ENCODE data around the gene CX3CR1. TPM values are rescaled to one million over a fixed set of nuclear protein-coding genes. Genes with fewer than 3 reads are reported as not detected.
"Not testable (repeated sequence)": the region's sequence is repeated elsewhere in the genome, so short reads cannot be mapped to it uniquely, and the experiment has no call there.

Gene CX3CR1
- total RNA-seq, 4 donors from 2014 or later = 1.1 to 7.6 (median 2.1) TPM; not detected in 1

DNA sequence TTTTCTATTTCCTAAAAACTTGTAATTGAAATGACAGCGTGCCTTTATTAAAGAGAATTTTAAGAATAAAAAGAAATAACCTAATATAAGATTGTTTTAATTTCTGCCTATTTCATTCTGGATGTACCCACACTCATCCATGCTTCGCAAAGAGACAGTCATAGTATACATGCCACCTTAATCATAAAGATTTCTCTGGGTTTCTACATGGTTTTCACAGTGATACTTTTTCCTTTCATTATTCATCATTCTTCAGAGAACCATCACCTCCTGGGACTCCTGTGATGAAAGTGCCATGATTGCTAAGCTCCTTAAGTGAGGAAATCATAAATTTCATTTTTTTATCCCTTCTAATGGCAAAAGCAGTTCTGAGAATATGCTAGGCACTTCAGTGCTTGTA, 45.4 kb upstream of the CX3CR1 start:
- Histone ChIP-seq H3K27me3 (no peaks in the 10 kb centered on the region), H3K27ac (no peak overlapping the region), H3K4me1 (no peaks in the 10 kb centered on the region), H3K9me3 (no peaks in the 10 kb centered on the region), H3K4me3 (no peak overlapping the region), H3K36me3 (no peaks in the 10 kb centered on the region)
- DNase-seq = no peak
- intact Hi-C loops (cut with DNase I; ENCODE audit: low total_unique reads) = no loop called here
- TF ChIP-seq, protein P1, sequence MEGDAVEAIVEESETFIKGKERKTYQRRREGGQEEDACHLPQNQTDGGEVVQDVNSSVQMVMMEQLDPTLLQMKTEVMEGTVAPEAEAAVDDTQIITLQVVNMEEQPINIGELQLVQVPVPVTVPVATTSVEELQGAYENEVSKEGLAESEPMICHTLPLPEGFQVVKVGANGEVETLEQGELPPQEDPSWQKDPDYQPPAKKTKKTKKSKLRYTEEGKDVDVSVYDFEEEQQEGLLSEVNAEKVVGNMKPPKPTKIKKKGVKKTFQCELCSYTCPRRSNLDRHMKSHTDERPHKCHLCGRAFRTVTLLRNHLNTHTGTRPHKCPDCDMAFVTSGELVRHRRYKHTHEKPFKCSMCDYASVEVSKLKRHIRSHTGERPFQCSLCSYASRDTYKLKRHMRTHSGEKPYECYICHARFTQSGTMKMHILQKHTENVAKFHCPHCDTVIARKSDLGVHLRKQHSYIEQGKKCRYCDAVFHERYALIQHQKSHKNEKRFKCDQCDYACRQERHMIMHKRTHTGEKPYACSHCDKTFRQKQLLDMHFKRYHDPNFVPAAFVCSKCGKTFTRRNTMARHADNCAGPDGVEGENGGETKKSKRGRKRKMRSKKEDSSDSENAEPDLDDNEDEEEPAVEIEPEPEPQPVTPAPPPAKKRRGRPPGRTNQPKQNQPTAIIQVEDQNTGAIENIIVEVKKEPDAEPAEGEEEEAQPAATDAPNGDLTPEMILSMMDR (IDR thresholded peaks at IDR 0.05) = no peak
- no peak for TF ChIP-seq POLR2A (IDR thresholded peaks at IDR 0.05)

DNA sequence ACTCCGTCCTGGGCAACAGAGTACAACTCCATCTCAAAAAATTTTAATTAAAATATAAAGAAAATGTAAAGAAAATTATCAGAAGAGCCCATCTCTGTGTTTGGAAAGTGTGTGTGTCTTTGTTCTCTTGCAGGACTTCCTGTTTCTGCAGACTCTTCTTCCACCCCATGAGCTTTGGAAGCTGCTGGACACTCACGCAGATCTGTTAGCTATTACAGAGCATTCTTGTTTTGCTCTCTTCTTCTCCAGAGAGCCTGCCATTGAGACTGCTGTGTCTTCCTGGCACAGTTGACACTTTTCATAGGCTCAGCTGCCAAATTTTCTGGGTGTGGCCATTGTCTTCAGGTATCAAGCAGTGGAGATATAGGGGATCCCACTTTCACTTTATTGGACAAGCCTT, 43.7 kb upstream of the CX3CR1 start:
- H3K4me3 ChIP-seq = no peak overlapping the region
- TF ChIP-seq, protein P1 (IDR thresholded peaks at IDR 0.05) = no peak
- TF ChIP-seq POLR2A (IDR thresholded peaks at IDR 0.05) = no peak
- no peaks in the 10 kb centered on the region for H3K27me3 ChIP-seq
- H3K36me3 ChIP-seq = no peaks in the 10 kb centered on the region
- H3K4me1 ChIP-seq = no peaks in the 10 kb centered on the region
- intact Hi-C loops (cut with DNase I; ENCODE audit: low total_unique reads) = no loop called here
- H3K27ac ChIP-seq = no peak overlapping the region
- H3K9me3 ChIP-seq = no peaks in the 10 kb centered on the region
- DNase-seq = no peak

DNA sequence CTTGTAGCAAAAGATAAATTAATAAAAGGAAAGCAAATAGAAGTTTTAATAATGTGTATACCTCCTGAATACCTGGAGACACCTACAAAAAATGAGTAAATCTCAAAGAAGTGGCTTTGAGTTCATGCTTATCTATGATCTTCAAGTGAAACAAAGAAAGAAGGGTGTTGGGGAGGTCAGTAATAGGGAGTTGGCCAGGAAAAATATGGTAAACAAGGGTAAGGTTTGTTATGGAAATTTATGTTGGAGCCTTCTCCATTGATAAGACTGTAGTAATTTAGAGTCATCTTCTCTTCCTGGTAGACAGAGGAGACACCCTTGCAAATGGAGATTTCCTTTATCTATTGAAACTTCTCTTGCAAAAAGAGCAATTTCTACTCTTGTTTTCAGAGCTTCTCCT, 43.1 kb upstream of the CX3CR1 start:
- TF ChIP-seq POLR2A (IDR thresholded peaks at IDR 0.05) = no peak
- TF ChIP-seq, protein P1 (IDR thresholded peaks at IDR 0.05) = no peak
- Histone ChIP-seq H3K9me3 (no peaks in the 10 kb centered on the region), H3K27ac (no peak overlapping the region), H3K4me1 (no peaks in the 10 kb centered on the region), H3K4me3 (no peak overlapping the region), H3K27me3 (no peaks in the 10 kb centered on the region), H3K36me3 (no peaks in the 10 kb centered on the region)
- DNase-seq = no peak
- intact Hi-C loops (cut with DNase I; ENCODE audit: low total_unique reads) = no loop called here

DNA sequence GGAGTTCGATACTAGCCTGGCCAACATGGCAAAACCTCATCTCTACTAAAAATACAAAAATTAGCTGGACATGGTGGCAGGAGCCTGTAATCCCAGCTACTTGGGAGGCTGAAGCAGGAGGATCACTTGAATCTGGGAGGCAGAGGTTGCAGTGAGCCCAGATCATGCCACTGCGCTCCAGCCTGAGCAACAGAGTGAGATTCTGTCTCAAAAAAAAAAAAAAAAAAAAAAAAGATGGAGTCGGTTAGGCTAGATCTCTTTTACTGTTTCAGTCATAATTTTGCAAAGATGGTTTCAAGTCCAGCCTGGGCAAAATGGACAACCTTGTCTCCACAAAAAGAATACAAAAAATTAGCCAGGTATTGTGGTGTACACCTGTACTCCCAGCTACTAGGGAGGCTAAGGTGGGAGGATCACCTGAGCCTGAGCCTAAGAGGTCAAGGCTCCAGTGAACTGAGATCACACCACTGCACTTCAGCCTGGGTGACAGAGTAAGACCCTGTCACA, 42.4 kb upstream of the CX3CR1 start:
- intact Hi-C loops (cut with DNase I; ENCODE audit: low total_unique reads); H3K27me3 ChIP-seq; H3K36me3 ChIP-seq; H3K27ac ChIP-seq; DNase-seq; H3K9me3 ChIP-seq; H3K4me1 ChIP-seq; H3K4me3 ChIP-seq: not testable (repeated sequence)

DNA sequence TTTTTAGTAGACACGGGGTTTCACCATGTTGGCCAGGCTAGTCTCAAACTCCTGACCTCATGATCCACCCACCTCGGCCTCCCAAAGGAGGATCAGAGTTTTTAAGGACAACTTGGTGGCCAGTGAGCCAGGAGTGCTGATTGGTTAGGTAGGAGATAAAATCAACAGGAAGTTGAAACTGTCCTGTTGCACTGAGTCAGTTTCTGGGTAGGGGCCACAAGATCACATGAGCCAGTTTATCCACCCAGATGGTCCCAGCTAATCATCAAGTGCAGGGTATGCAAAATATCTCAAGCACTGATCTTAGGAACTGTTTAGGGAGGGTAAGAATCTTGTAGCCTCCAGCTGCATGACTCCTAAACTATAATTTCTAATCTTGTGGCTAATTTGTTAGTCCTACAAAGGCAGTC, 41.7 kb upstream of the CX3CR1 start:
- intact Hi-C loops (cut with DNase I; ENCODE audit: low total_unique reads); H3K4me3 ChIP-seq: not testable (repeated sequence)

DNA sequence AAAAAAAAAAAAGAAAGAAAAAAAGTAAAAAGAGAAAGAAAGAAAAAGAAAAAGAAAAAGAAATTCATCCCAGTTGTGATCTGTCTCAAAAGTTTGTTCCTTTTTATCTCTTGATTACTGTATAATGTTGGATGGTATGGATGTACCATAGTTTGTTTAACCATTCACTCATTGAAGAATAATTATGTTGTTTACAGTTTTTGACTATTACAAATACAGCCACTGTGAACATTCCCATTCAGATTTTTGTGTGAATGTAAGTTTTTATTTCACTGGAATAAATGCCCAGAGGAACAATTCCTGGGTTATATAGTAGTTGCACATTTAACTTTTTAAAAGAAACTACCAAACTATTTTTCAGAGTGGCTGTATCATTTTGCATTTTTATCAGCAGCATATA, 39.4 kb upstream of the CX3CR1 start:
- Histone ChIP-seq H3K36me3 (no peaks in the 10 kb centered on the region), H3K27me3 (no peaks in the 10 kb centered on the region), H3K4me1 (no peaks in the 10 kb centered on the region), H3K9me3 (no peaks in the 10 kb centered on the region), H3K4me3 (no peak overlapping the region), H3K27ac (no peak overlapping the region)
- no peak for DNase-seq
- TF ChIP-seq, protein P1 (IDR thresholded peaks at IDR 0.05) = no peak
- TF ChIP-seq POLR2A (IDR thresholded peaks at IDR 0.05) = no peak
- intact Hi-C loops (cut with DNase I; ENCODE audit: low total_unique reads) = no loop called here

More for the DNA sequence above, 41.7 kb upstream of the CX3CR1 start:
- not testable (repeated sequence) for DNase-seq, H3K36me3 ChIP-seq, H3K27me3 ChIP-seq, H3K27ac ChIP-seq, H3K9me3 ChIP-seq, H3K4me1 ChIP-seq

All from uterus (tissue), 4 donors.